ENCODE data around the gene NOTCH3.

NOTCH3 gene

DNA sequence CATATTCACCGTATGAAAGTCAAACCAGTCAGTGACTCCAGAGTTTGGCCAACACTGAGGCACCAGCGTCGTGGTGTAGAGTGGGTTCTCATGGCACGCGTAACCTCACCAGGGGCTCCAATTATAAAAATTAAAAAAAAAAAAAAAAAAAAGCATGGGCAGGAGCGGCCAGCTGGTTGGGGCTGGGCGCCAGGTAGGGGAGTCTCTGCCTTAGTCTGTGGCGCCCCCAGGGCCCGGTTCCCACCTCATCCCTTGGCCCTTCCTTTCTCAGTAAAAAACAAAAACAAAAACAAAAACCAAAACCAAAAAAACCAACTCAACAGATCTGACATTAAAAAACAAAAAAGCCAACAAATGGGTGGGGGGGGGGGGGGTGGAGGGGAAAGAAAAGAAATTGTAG lies 36.1 kb upstream of the NOTCH3 start:
- in situ Hi-C loops (cut with MboI; ENCODE audit: low sequenced_read_pairs), result no loop called here

DNA sequence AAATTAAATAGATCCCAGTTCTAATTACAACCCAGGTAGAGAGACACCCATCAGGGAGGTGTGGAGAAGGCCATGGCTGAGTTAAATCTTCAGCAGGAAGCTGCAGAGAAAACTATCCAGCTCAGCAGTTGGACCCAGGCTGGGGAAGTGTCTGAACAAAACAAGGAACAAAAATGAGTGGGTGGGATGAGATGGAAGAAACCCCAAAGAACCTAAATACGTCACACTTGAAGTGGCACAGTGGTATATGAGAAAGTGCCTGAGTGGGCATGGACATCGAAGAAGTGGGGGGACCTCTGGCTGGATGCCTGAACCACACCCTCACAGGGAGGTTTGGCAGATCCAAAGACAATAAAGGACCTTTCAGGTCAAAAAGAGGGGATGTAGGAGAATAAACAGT lies 35.0 kb upstream of the NOTCH3 start:
- in situ Hi-C loops (cut with MboI; ENCODE audit: low sequenced_read_pairs), result no loop called here

- in situ Hi-C loops (cut with MboI; ENCODE audit: low sequenced_read_pairs), result no loop called here
Measured at GRCh38 chr19:15234431-15235130, 33.8 kb upstream of the NOTCH3 start.

DNA sequence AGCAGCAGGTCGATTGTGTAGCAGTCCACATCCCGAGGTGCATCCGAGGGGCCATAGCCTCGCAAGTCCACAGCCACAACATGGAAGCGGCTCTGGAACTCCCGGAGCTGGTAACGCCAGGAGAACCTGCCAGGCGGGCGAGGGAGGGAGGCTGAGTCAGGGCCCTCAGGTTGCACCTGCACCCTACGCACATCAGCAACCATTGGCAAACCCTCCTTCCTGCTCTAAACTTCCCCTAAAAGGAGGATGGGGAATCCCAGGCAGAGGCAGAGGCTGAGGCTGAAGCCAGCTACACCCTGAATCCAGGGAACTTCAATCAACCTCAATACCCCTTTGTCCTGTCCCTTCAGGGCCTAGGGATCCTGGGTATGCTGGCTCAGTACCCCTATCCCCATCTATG lies 30.5 kb upstream of the NOTCH3 start:
- in situ Hi-C loops (cut with MboI; ENCODE audit: low sequenced_read_pairs), result no loop called here

DNA sequence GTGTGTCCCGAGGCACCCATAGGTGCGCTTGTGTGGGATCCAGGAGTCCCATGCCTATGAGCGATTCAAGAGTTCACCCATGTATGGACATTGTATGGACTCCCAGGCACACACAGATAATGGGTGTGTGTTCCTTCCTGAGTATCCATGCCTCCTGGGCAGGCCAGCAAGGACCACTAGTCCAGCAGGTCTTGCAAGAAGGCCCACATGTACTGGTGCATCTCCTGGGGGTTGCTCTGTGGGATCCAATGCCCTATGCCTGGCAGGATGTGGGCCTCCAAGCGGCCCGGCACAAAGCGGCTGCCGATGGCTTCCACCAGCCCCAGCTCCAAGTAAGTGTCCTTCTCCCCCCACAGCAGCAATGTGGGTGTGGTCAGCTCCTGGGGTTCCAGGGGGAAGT lies 26.5 kb upstream of the NOTCH3 start:
- in situ Hi-C loops (cut with MboI; ENCODE audit: low sequenced_read_pairs), result no loop called here

- in situ Hi-C loops (cut with MboI; ENCODE audit: low sequenced_read_pairs), result no loop called here
Measured at GRCh38 chr19:15225760-15226159, 25.0 kb upstream of the NOTCH3 start.

DNA sequence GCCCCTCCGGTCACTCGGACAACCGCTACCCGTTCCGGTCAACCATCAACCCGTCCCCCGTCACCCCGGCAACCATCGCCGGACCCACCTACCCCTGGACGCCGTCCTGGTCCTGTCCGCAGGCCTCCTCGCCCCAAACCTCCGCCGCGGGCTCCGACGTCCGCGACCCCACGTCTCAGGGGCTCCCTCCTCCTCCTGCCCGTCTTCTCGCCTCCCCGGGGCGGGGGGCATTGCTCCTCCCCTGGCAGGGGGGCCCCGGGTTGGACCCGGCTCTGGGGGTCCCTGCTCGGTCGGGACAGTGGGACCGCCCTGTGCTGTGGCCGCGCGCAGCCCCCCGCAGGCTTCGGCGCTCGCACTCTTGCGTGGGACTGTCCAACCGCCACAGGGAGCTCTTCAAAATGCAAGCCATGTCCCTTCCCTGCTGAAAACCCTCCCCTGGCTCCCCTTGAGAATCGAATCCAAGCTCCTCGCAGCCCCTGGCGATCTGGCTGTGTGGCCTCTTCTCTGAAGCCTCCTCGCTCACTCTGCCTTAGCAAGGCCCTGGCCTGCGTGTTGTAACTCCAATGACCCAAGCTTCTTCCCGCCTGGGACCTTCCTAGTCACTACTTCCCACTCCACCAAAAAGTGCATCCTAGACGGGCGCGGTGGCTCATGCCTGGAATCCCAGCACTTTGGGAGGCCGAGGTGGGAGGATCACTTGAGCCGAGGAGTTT lies 23.0 kb upstream of the NOTCH3 start:
- in situ Hi-C loops (cut with MboI; ENCODE audit: low sequenced_read_pairs), result no loop called here

DNA sequence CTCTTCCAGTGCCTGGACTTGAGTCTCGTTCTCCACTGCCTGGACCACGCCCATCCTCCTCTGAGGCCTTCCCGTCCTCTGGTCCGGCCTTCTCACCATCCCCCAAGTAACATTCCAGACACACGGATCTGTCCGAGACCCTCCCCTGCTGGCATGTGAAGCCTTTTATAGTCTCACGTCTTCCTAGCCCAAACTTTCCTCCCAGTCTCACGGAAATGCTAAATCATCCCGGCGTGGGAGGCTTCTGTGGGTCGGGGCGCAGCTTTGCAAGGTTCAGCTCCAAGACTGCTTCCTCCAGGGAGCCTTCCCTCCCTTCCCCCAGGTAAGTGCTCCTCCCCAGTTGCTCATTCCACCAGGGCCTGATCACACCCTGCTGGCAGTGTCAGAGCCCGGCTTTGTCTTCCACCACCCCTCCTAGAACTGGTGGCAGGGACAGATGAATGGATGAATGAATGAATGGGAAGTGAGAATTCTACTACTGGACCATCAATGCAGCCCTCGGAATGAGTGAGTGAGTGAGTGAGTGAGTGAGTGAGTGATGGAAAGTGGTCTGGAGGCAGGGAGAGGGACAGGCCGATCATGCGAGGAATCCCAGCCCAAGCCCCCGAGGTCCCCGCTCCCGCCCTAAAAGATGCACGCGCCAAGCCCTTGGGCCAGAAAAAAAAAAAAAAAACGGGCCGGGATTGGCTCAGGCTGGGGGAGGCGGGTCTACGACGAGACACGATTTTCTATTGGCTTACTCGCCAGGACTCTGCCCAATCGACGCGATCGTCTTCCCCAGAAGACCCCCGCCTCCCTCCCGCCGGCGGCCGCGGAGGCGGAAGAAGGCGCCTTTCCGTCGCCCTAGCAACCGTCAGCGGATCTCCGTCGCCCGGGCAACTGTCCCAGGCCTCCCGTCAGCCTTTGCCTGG lies 22.2 kb upstream of the NOTCH3 start:
- in situ Hi-C loops (cut with MboI; ENCODE audit: low sequenced_read_pairs), result no loop called here

- in situ Hi-C loops (cut with MboI; ENCODE audit: low sequenced_read_pairs), result no loop called here
Measured at GRCh38 chr19:15220833-15221232, 20.0 kb upstream of the NOTCH3 start.

- in situ Hi-C loops (cut with MboI; ENCODE audit: low sequenced_read_pairs), result no loop called here
Measured at GRCh38 chr19:15218501-15218900, 17.7 kb upstream of the NOTCH3 start.

- in situ Hi-C loops (cut with MboI; ENCODE audit: low sequenced_read_pairs), result no loop called here
Measured at GRCh38 chr19:15216363-15216762, 15.6 kb upstream of the NOTCH3 start.

DNA sequence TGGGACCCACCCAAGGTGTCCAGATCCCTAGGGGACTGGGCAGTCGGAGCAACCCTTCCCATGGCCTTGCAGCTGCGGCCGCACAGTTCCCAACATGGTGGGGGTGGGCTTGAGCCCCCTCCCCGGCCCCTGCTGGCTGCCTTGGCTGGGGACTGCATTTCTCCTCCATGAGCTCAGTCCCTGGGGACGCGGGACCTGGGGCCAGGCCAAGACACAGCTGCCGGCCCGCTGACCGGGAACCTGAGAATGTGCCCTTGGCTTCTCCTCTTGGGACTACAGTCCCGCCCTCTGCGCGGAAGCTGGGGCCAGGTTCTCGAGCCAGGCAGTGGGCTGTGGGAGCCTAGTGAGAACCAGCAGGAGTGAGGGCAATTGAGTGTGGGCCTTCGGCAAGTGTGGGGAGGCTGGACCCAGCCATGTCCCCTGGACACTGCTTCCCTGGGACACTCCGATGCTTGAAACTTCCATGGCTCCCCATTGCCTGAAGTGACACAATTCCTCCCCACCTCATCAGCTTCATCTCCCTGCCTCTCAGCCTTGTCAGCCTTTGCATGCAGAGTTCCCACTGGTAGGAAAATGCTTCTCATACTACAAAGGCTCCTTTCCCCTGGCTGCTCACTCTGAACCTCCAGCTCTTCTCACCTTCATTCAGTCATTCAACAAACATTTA lies 13.1 kb upstream of the NOTCH3 start:
- in situ Hi-C loops (cut with MboI; ENCODE audit: low sequenced_read_pairs), result no loop called here

DNA sequence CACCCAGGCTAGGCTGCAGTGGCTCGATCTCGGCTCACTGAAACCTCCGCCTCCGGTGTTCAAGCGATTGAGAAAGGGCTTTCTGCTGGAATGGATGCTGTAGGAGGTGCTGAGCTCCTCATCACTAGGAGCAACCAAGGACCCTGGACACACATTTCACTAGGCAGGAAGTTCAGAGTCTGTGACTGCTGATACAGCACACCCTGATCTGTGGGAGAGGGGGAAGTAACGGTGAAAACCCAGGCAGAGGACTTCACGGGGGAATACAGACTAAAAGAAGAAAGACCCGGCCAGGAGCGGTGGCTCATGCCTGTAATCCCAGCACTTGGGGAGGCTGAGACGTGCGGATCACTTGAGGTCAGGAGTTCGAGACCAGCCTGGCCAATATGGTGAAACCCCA lies 11.9 kb upstream of the NOTCH3 start:
- in situ Hi-C loops (cut with MboI; ENCODE audit: low sequenced_read_pairs), result no loop called here

- in situ Hi-C loops (cut with MboI; ENCODE audit: low sequenced_read_pairs), result no loop called here
Measured at GRCh38 chr19:15210323-15210781, 9.6 kb upstream of the NOTCH3 start.

DNA sequence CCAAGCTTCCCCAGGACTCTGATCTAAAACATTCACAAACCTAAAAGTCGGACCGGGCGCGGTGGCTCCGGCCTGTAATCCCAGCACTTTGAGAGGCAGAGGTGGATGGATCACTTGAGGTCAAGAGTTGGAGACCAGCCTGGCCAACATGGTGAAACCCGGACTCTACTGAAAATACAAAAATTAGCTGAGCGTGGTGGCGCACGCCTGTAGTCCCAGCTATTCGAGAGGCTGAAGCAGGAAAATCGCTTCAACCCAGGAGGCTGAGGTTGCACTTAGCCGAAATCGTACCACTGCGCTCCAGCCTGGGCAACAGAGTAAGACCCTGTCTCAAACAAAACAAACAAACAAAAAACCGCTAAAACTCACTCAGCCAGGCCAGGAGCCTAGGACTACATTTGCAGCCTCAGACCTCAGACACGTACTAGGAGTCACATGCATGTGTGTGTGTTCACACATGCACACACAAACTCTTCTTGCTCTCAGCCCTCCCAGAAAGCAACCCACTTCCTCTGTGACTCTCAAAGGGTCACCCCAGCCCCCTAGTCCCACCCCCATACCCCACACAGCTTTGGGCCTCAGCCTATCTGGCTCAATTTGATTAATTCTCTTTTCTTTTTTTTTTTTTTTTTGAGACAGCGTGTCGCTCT lies 704 bp upstream of the NOTCH3 start:
- in situ Hi-C loops (cut with MboI; ENCODE audit: low sequenced_read_pairs), result no loop called here

DNA sequence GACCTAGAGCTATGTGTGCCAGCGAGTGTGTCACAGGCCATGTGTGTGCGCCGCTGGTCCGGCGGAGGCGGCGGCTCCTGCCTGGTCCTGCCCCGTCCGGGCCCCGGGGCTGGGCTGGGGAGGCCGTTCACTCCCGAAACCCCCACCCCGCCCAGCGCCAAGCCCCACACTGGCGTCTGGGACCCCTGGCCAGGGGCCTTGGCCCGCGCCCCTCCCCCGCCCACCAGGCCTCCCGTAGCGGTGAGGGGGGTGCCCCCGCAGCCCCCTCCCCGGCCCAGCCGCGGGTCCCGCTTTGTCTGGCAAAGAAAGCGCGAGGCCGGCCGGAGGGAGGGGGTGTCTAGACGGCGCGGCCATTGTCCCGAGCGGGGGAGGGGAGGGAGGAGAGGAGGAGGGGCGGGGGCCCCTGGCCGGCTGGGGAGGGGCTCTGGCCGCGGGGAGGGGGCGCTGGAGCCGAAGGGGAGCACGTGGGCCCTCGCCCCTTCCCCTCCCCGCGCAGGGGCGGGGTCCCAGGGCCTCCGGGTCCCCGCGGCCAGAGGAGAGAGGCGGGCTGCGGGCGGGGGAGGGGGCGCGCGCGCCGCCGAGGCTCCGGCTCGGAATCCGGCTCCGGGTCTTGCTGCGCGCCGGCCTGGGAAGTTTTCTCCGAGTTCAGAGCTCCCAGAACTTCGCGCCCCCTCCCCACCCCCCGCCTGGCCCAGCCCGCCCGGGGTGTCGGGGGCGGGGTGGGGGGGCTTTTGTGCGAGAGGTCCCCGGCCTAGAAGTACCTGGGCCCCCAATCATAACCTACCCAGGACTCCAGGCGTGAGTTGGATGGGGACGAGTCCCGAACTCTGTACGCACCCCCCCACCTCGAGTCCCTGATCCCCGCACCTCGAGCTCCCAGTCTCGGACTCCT lies 888 bp downstream of the NOTCH3 start:
- in situ Hi-C loops (cut with MboI; ENCODE audit: low sequenced_read_pairs), result no loop called here

GRCh38 chr19:15198951-15199660 lies 1.7 kb downstream of the NOTCH3 start:
- in situ Hi-C loops (cut with MboI; ENCODE audit: low sequenced_read_pairs), result no loop called here

DNA sequence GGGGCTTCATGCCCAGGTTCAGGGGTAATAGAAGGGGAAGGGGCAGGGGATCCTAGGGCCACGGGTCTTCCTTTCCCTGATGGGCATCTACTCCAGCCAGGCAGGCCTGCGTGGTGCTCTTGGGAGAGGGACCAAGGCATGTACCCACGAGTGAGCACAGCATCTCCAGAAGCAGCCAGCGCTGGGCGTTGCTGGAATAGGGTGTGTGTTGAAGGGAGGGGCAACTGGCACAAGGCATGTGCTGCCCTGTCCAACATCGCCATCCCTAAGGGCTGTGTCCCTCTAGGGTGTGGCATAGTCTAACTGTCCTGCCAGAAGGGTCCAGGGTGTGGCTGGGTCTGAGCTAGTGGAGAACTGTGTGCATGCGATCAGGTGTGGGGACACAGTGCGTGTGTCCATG lies 2.9 kb downstream of the NOTCH3 start:
- in situ Hi-C loops (cut with MboI; ENCODE audit: low sequenced_read_pairs), result no loop called here

All from hTERT RPE-1 (cell line).